Heart left ventricle (tissue), 16 donors: ENCODE results near the gene TSPAN15. TPM values are rescaled to one million over a fixed set of nuclear protein-coding genes. Genes with fewer than 3 reads are reported as not detected.

Source experiments
- ATAC-seq, 4 donors: fragments of 200-7000 bp; cut with Tn5 transposase; one replicate each; pipeline ENCODE4 v1.9.1; 2020 to 2022; ENCODE audit warnings: moderate library complexity in 4 of 4, mild to moderate bottlenecking in 3 of 4, moderate number of reproducible peaks in 1 of 4
- DNase-seq, 5 donors: peaks; one replicate each; pipeline ENCODE4 v3.0.0-alpha.2; 2020
- H3K27ac ChIP-seq, 12 donors: fragments of 200-600 bp; sonication (generic) in 4 of 12; one replicate each; pipeline versions ENCODE4 v1.5.0 to v1.8.0; 2016 to 2022; ENCODE audit warnings: mild to moderate bottlenecking in 2 of 12
- H3K27me3 ChIP-seq, 9 donors: fragments of 200-600 bp; sonication (generic) in 2 of 9; one replicate each; pipeline versions ENCODE4 v1.5.1 to v1.8.0; 2016 to 2022; ENCODE audit warnings: mild to moderate bottlenecking in 3 of 9
- H3K36me3 ChIP-seq, 9 donors: fragments of 200-600 bp; sonication (generic) in 2 of 9; one replicate each; pipeline versions ENCODE4 v1.5.0 to v1.8.0; 2018 to 2022; ENCODE audit warnings: mild to moderate bottlenecking in 2 of 9
- H3K4me1 ChIP-seq, 12 donors: fragments of 200-600 bp; sonication (generic) in 4 of 12; one replicate each; pipeline versions ENCODE4 v1.5.0 to v1.8.0; 2016 to 2022; ENCODE audit warnings: mild to moderate bottlenecking in 3 of 12
- H3K4me3 ChIP-seq, 12 donors: fragments of 200-600 bp; sonication (generic) in 4 of 12; one replicate each; pipeline versions ENCODE4 v1.5.0 to v1.8.0; 2017 to 2022; ENCODE audit warnings: mild to moderate bottlenecking in 9 of 12, moderate library complexity in 4 of 12
- H3K9me3 ChIP-seq, 12 donors: fragments of 200-600 bp; sonication (generic) in 4 of 12; one replicate each; pipeline versions ENCODE4 v1.5.0 to v1.8.0; 2016 to 2022; ENCODE audit warnings: mild to moderate bottlenecking in 1 of 12
- CTCF ChIP-seq, 12 donors: fragments of 200-600 bp; sonication (generic) in 4 of 12; IDR thresholded peaks; one replicate each; pipeline versions ENCODE4 v1.5.0 to v1.8.0; 2018 to 2022; ENCODE audit warnings: antibody characterized with exemption in 12 of 12, mild to moderate bottlenecking in 5 of 12
- POLR2A ChIP-seq, 2 donors: fragments of 450-650 bp; IDR thresholded peaks; one replicate each; pipeline ENCODE4 v1.6.1; 2017; ENCODE audit warnings: antibody characterized with exemption in 2 of 2, mild to moderate bottlenecking in 2 of 2, moderate library complexity in 2 of 2
- WGBS, 4 donors: extraction: QIAGEN DNeasy Blood & Tissue Kit in 2 of 4; methylation state at CpG; one replicate each; pipeline versions ENCODE4 v1.1.5 to v1.1.7; 2013 to 2018; 5-methylcytosine and 5-hydroxymethylcytosine counted together
- intact Hi-C, 10 donors: fragments of 100-400 bp; cut with DNase I; formaldehyde crosslinking; loops; one replicate each; pipeline versions ENCODE4 v1.11.1 to v1.14.2; 2022
- polyA plus RNA-seq, 2 donors: library from polyadenylated mRNA; stranded (reverse); fragments of 200-250 nt; gene quantifications; one replicate each; pipeline ENCODE4 v1.2.3, GENCODE V29; 2013
- total RNA-seq, 9 donors: library from RNA; depleted of rRNA in 2 of 9; stranded (reverse); fragments of >200 nt in 2 of 9; fragmentation: NEBNext Ultra II Directional in 3 of 9; extraction: Animal tissue kit (Norgen Biotek cat#: 25700) in 3 of 9; gene quantifications; one replicate each; pipeline versions ENCODE4 v1.1.0 to v1.2.4, GENCODE V29; 2016 to 2023
- donor health status: ischemic (EF 13 %, LVEDD 7.1; RV severe dilation, severe dysfunction).
- donor health status: healthy with polysubstance abuse.
- donor health status: DM: no; HTN: yes; CAD: no.
- donor health status: DM: no; HTN: no; CAD: no.
- donor health status: ischemic (EF 25% LVEDD 6.9; RV normal size, moderate dysfunction).
- donor health status: ischemic (EF 25% LVEDD 5.7; RV mildly dilated, moderate dysfunction).
- donor health status: healthy.
- donor health status: DM: yes; HTN: yes; CAD: no.
- donor health status: ischemic (EF 35%, LVEDD 5.7; RV mildly dilated, moderate dysfunction).
- donor health status: nonischemic (EF 11% LVEDD 7.7; RV severe dilation, severe dysfunction).
- donor health status: DM: yes; HTN: yes; CAD: no.
- donor health status: PGD.
- donor health status: ischemic (EF 29% LVEDD 5.4; RV normal size, mild dysfunction).
- donor health status: nonischemic (EF 23%, LVEDD 6.1; RV moderate dilation, normal function).

TSPAN15 gene
- total and polyA plus RNA-seq, 11 donors: 4.5 to 20.2 (median 11.1) TPM

- Histone ChIP-seq H3K36me3 (no peaks in the 10 kb centered on the region), H3K27me3 (no peaks in the 10 kb centered on the region), H3K27ac (peak overlapping the region in 7 of 12 donors; percentile 0 to 92 (median 42)), H3K4me1 (peaks cover 6 to 71% (median 45%) of the 10 kb centered on the region in 12 donors), H3K4me3 (no peak overlapping the region), H3K9me3 (no peaks in the 10 kb centered on the region)
- ATAC-seq: no peak
- intact Hi-C loops: no loop called here
- no peak for DNase-seq
- 56 to 74% (median 67%) methylated on average over 4 of the region's 4 CpGs for WGBS, 4 donors
- no peak for TF ChIP-seq CTCF (IDR thresholded peaks at IDR 0.05)
- no peak for TF ChIP-seq POLR2A (IDR thresholded peaks at IDR 0.05)
These were observed 21.3 kb downstream of the TSPAN15 start for GRCh38 chr10:69472544-69472943.

- TF ChIP-seq POLR2A (IDR thresholded peaks at IDR 0.05) (no peak), CTCF (IDR thresholded peaks at IDR 0.05) (no peak)
- DNase-seq (peak in 1 of 5 donors; percentile 38), ATAC-seq (peak in 1 of 4 donors; percentile 63)
- intact Hi-C loops: no loop called here
- no peaks in the 10 kb centered on the region for H3K36me3 ChIP-seq
- peaks cover 6 to 68% (median 48%) of the 10 kb centered on the region in 12 donors for H3K4me1 ChIP-seq
- WGBS, 4 donors: 52 to 67% (median 56%) methylated on average over 10 of the region's 10 CpGs
- H3K9me3 ChIP-seq: no peaks in the 10 kb centered on the region
- H3K4me3 ChIP-seq: no peak overlapping the region
- H3K27ac ChIP-seq: peak overlapping the region in 10 of 12 donors; percentile 14 to 92 (median 40)
- no peaks in the 10 kb centered on the region for H3K27me3 ChIP-seq
These were observed 22.2 kb downstream of the TSPAN15 start for GRCh38 chr10:69473304-69473990.

GRCh38 chr10:69474742-69475432, 23.6 kb downstream of the TSPAN15 start:
- DNase-seq (peak in 2 of 5 donors; percentile 27 to 56), ATAC-seq (peak in 3 of 4 donors; percentile 19 to 37 (median 25))
- 49 to 61% (median 57%) methylated on average over 9 of the region's 9 CpGs for WGBS, 4 donors
- Histone ChIP-seq H3K9me3 (no peaks in the 10 kb centered on the region), H3K4me3 (no peak overlapping the region), H3K36me3 (no peaks in the 10 kb centered on the region), H3K4me1 (peaks cover 16 to 70% (median 52%) of the 10 kb centered on the region in 12 donors), H3K27me3 (no peaks in the 10 kb centered on the region), H3K27ac (peak overlapping the region in 11 of 12 donors; percentile 30 to 92 (median 57))
- TF ChIP-seq POLR2A (IDR thresholded peaks at IDR 0.05) (no peak), CTCF (IDR thresholded peaks at IDR 0.05) (no peak)
- intact Hi-C loops: no loop called here

GRCh38 chr10:69475433-69475830, 24.2 kb downstream of the TSPAN15 start:
- Histone ChIP-seq H3K9me3 (no peaks in the 10 kb centered on the region), H3K27ac (peak overlapping the region in 10 of 12 donors; percentile 40 to 92 (median 58)), H3K27me3 (no peaks in the 10 kb centered on the region), H3K36me3 (no peaks in the 10 kb centered on the region), H3K4me3 (no peak overlapping the region), H3K4me1 (peaks cover 19 to 72% (median 56%) of the 10 kb centered on the region in 12 donors)
- 82 to 88% (median 85%) methylated on average over 2 of the region's 2 CpGs for WGBS, 4 donors
- ATAC-seq (no peak), DNase-seq (no peak)
- TF ChIP-seq CTCF (IDR thresholded peaks at IDR 0.05) (no peak), POLR2A (IDR thresholded peaks at IDR 0.05) (no peak)
- intact Hi-C loops: no loop called here
